ENCODE measurements around the gene IGFBP7.

IGFBP7 gene

GRCh38 chr4:57037982-57038604, 72.1 kb downstream of the IGFBP7 start:
- peak; percentile 76 for DNase-seq

- DNase-seq: no peak
Measured at GRCh38 chr4:57034520-57034919, 75.7 kb downstream of the IGFBP7 start.

- DNase-seq: no peak
Measured at GRCh38 chr4:57023104-57023503, 87.1 kb downstream of the IGFBP7 start.

- DNase-seq: no peak
Measured at GRCh38 chr4:57020467-57021101, 89.6 kb downstream of the IGFBP7 start.

- DNase-seq: no peak
Measured at GRCh38 chr4:57018980-57019379, 91.2 kb downstream of the IGFBP7 start.

- DNase-seq: no peak
Measured at GRCh38 chr4:57013543-57014120, 96.6 kb downstream of the IGFBP7 start.

- DNase-seq: no peak
Measured at GRCh38 chr4:56999751-57000150, 110.4 kb downstream of the IGFBP7 start.

- DNase-seq: no peak
Measured at GRCh38 chr4:56995525-56995924, 114.7 kb downstream of the IGFBP7 start.

- peak; percentile 58 for DNase-seq
Measured at GRCh38 chr4:56990109-56990905, 119.9 kb downstream of the IGFBP7 start.

GRCh38 chr4:56986952-56987351, 123.2 kb downstream of the IGFBP7 start:
- no peak for DNase-seq

- no peak for DNase-seq
Measured at GRCh38 chr4:56986192-56986591, 124.0 kb downstream of the IGFBP7 start.

- peak; percentile 56 for DNase-seq
Measured at GRCh38 chr4:56981795-56982201, 128.4 kb downstream of the IGFBP7 start.

All from OCI-M1 (cell line).